ENCODE measurements around the gene S1PR4.
"Not testable (repeated sequence)": the region's sequence is repeated elsewhere in the genome, so short reads cannot be mapped to it uniquely, and the experiment has no call there.

The S1PR4 gene

GRCh38 chr19:3192684-3193083, 14.1 kb downstream of the S1PR4 start:
- no peak for DNase-seq (ENCODE audit: low read depth in 1 of 2, low spot score in 1 of 2)

DNA sequence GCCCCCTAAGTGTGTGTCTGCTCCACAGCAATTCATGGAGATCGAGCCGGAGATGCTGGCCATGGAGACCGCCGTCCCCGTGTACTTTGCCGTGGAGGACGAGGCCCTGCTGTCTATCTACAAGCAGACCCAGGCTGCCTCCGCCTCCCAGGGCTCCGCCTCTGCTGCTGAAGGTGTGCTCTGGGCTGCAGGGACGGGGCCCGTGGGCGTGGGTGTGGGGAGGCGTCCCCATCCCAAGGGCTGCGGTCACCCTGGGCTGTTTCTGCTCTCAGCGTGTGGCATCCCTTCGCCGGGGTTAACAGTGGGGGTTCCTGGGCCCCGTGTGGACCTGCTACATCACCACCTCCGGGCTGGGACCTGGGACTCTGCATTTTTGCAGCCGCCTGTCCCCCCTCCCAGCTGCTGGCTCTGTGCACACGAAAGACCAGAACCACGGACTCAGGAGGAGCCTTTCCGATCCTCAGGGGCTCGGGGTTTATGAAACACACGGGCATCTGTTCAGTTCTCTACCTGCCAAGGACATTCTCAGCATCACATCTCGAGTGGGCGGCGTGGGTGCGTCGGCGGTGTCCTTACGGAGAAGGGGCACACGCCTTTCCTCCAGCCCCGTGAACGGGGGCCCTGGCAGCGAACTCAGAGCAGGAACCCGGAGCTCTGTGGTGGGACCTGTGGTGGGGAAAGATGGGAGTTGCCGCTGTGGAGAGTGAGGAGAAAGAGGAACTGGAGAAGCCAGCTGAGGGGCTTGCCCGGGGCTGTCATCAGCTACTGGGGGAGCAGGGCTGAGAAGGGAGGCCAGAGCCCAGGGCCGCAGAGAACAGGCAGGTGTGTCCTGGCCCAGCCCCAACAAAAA, 14.9 kb downstream of the S1PR4 start:
- no peak for DNase-seq (ENCODE audit: low read depth in 1 of 2, low spot score in 1 of 2)

DNA sequence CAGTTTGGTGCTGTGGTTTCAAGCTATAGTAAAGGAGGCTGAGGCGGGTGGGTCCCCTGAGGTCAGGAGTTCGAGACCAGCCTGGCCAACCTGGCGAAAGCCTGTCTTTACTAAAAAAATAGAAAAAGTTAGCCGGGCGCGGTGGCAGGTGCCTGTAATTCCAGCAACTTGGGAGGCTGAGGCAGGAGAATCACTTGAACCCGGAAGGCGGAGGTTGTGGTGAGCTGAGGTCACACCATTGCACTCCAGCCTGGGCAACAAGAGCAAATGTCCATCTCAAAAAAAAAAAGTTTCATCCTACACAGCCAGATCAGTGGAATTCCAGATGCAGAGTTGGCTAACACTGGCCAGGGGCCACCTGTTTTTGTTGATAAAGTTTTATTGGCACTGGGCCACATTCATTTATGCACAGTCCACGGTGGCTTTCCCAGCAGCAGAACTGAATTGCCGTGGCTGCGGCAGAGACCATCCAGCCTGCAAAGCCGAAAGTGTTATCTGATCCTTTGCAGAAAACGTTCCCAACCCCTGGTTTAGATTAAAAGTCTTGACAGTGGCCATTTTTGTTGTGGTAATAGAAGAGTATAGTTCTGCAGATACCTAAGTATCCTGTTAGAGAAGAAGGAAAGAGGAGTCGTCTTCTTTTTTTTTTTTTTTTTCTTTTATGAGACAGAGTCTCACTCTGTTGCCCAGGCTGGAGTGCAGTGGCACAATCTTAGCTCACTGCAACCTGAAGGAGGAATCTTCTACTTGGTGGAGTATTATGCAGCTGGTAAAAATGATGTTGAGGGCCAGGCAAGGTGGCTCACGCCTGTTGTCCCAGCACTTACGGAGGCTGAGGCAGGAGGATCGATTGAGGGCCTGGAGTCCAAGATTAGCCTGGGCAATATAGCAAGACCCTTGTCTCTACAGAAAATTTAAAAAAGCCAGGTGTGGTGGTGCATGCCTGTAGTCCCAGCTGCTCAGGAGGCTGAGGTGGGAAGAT, 15.8 kb downstream of the S1PR4 start:
- no peak for DNase-seq (ENCODE audit: low read depth in 1 of 2, low spot score in 1 of 2)

GRCh38 chr19:3196064-3196932, 17.7 kb downstream of the S1PR4 start:
- no peak for DNase-seq (ENCODE audit: low read depth in 1 of 2, low spot score in 1 of 2)

GRCh38 chr19:3196933-3197205, 18.3 kb downstream of the S1PR4 start:
- DNase-seq (ENCODE audit: low read depth in 1 of 2, low spot score in 1 of 2): no peak

- no peak for DNase-seq (ENCODE audit: low read depth in 1 of 2, low spot score in 1 of 2)
Observed at GRCh38 chr19:3198901-3199700, 20.5 kb downstream of the S1PR4 start.

DNA sequence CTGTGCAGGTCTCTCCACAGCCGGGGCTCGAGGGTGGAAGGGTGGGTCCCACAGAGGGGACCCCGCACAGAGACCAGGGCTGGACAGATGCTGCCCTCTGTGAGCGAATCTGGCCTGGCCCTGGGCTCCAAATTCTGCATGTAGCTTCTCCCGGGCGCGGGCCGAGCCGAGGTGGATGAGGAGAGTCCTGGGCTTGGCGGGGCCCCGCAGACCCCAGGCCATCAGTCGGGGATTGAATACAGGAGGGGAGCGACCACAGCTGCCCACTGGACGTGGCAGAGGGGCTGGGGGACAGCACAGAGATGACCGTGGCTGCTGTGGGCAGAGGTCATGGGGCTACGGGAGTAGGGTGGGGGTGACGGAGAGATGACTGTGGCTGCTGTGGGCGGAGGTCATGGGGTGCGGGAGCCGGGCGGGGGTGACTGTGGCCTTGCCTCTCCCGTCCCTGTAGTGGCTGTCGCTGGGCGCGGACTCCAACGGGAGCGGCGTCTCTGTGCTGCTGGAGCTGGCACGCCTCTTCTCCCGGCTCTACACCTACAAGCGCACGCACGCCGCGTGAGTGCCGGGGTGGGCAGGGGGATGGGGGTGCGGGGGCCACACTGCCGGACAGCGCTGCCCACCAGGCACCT, 22.6 kb downstream of the S1PR4 start:
- no peak for DNase-seq (ENCODE audit: low read depth in 1 of 2, low spot score in 1 of 2)

GRCh38 chr19:3201911-3202310, 23.3 kb downstream of the S1PR4 start:
- no peak for DNase-seq (ENCODE audit: low read depth in 1 of 2, low spot score in 1 of 2)

DNA sequence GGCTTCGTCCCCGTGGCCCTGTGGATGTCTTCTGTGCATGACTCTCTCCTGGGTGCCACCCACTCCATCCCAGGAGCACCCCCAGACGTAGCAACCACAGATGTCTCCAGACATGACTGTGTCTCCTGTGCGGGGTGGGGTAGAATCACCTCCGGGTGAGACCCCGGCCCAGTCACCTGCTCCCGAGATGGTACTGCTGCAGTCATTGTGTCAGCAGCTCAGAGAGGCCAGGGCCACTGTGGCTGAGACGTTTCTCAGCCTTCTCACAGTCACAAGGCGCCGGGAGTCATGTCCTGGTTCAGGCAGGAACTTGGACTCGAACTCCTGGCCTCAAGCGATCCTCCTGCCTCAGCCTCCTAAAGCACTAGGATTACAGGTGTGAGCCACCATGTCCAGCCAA, 23.8 kb downstream of the S1PR4 start:
- DNase-seq (ENCODE audit: low read depth in 1 of 2, low spot score in 1 of 2): no peak

- not testable (repeated sequence) for DNase-seq (ENCODE audit: low read depth in 1 of 2, low spot score in 1 of 2)
Observed at GRCh38 chr19:3202895-3203294, 24.3 kb downstream of the S1PR4 start.

GRCh38 chr19:3203805-3204645, 25.5 kb downstream of the S1PR4 start:
- no peak for DNase-seq (ENCODE audit: low read depth in 1 of 2, low spot score in 1 of 2)

- DNase-seq (ENCODE audit: low read depth in 1 of 2, low spot score in 1 of 2): no peak
Observed at GRCh38 chr19:3204646-3205275, 26.2 kb downstream of the S1PR4 start.

DNA sequence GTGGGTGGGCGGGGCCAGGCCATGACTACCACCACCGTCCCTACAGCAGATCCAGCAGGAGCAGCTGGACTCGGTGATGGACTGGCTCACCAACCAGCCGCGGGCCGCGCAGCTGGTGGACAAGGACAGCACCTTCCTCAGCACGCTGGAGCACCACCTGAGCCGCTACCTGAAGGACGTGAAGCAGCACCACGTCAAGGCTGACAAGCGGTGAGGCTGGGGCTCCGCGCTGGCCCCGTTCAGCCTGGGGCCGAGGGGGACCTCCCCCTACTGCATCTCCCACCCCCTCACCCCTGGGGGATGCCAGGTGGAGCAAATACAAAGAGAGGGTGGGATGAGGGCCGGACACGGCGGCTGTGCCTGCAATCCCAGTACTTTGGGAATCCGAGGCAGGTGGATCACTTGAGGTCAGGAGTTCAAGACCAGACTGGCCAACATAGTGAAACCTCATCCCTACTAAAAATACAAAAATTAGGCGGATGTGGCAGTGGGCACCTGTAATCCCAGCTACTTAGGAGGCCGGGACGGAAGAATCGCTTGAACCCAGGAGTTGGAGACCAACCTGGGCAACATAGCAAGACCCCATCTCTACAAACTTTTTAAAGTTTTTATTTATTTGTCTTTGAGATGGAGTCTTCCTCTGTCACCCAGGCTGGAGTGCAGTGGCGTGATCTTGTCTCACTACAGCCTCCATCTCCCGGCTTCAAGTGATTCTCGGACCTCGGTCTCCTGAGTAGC, 27.8 kb downstream of the S1PR4 start:
- no peak for DNase-seq (ENCODE audit: low read depth in 1 of 2, low spot score in 1 of 2)

- DNase-seq (ENCODE audit: low read depth in 1 of 2, low spot score in 1 of 2): no peak
Observed at GRCh38 chr19:3207461-3208242, 29.1 kb downstream of the S1PR4 start.

- no peak for DNase-seq (ENCODE audit: low read depth in 1 of 2, low spot score in 1 of 2)
Observed at GRCh38 chr19:3208317-3209207, 30.0 kb downstream of the S1PR4 start.

GRCh38 chr19:3210347-3211017, 31.9 kb downstream of the S1PR4 start:
- peak; percentile 55 for DNase-seq (ENCODE audit: low read depth in 1 of 2, low spot score in 1 of 2)

Data from activated CD4-positive, alpha-beta T cell treated with anti-CD3 and anti-CD28 coated beads, Interleukin-2, amount 50 U/mL, for 24 hours (primary cell).